Hepatocyte (in vitro differentiated cells): ENCODE data around the gene ATXN7L1. TPM values are rescaled to one million over a fixed set of nuclear protein-coding genes. Genes with fewer than 3 reads are reported as not detected.

ENCODE experiments used
- DNase-seq: peaks from one replicate; pipeline ENCODE4 v3.0.0-alpha.2; 2016; ENCODE audit warnings: low spot score
- H2AFZ ChIP-seq: fragments of 200-600 bp; sonication (generic); 2 replicates; pipeline ENCODE4 v1.6.0; 2016; ENCODE audit warnings: antibody characterized with exemption, mild to moderate bottlenecking
- H3K27ac ChIP-seq: fragments of 200-600 bp; sonication (generic); 2 replicates; pipeline ENCODE4 v1.5.1; 2016; ENCODE audit warnings: mild to moderate bottlenecking
- H3K27me3 ChIP-seq: fragments of 200-600 bp; sonication (generic); 2 replicates; pipeline ENCODE4 v1.6.1; 2016
- H3K36me3 ChIP-seq: fragments of 200-600 bp; sonication (generic); replicated peaks from 2 replicates; pipeline ENCODE4 v1.5.1; 2016; ENCODE audit warnings: low read depth; ENCODE audit not compliant: insufficient read depth
- H3K4me1 ChIP-seq: fragments of 200-600 bp; sonication (generic); 2 replicates; pipeline ENCODE4 v1.5.1; 2016; ENCODE audit warnings: mild to moderate bottlenecking, moderate library complexity; ENCODE audit not compliant: insufficient read depth
- H3K4me2 ChIP-seq: fragments of 200-600 bp; sonication (generic); 2 replicates; pipeline ENCODE4 v1.6.0; 2016
- H3K4me3 ChIP-seq: fragments of 200-600 bp; sonication (generic); 2 replicates; pipeline ENCODE4 v1.5.1; 2016; ENCODE audit warnings: mild to moderate bottlenecking
- H3K79me2 ChIP-seq: fragments of 200-600 bp; sonication (generic); 2 replicates; pipeline ENCODE4 v1.6.0; 2017; ENCODE audit warnings: mild to moderate bottlenecking
- H3K9me2 ChIP-seq: fragments of 200-600 bp; sonication (generic); replicated peaks from 2 replicates; pipeline ENCODE4 v1.6.0; 2017; ENCODE audit warnings: mild to moderate bottlenecking; ENCODE audit not compliant: insufficient read depth
- H3K9me3 ChIP-seq: fragments of 200-600 bp; sonication (generic); 2 replicates; pipeline ENCODE4 v1.5.1; 2016; ENCODE audit warnings: low read depth, mild to moderate bottlenecking
- H4K20me1 ChIP-seq: fragments of 200-600 bp; sonication (generic); 2 replicates; pipeline ENCODE4 v1.6.0; 2016; ENCODE audit warnings: mild to moderate bottlenecking; ENCODE audit not compliant: insufficient read depth, poor library complexity, severe bottlenecking
- CTCF ChIP-seq: fragments of 200-600 bp; sonication (generic); IDR thresholded peaks from 2 replicates; pipeline ENCODE4 v1.5.1; 2016; ENCODE audit warnings: antibody characterized with exemption, mild to moderate bottlenecking; ENCODE audit not compliant: poor library complexity
- EZH2 ChIP-seq: fragments of 200-600 bp; sonication (generic); IDR thresholded peaks from 2 replicates; pipeline ENCODE4 v1.6.1; 2016; ENCODE audit warnings: antibody characterized with exemption, mild to moderate bottlenecking, borderline replicate concordance
- EZH2phosphoT487 ChIP-seq: fragments of 200-600 bp; sonication (generic); IDR thresholded peaks from one replicate; pipeline ENCODE4 v1.6.1; 2018; ENCODE audit warnings: antibody characterized with exemption, mild to moderate bottlenecking, low read depth, moderate library complexity; ENCODE audit not compliant: unreplicated experiment, severe bottlenecking
- WGBS: methylation state at CpG from one replicate; pipeline ENCODE4 v1.1.6; 2016; ENCODE audit warnings: low lambda C conversion rate; ENCODE audit errors: missing lambda C conversion rate; 5-methylcytosine and 5-hydroxymethylcytosine counted together
- polyA plus RNA-seq: library from polyadenylated mRNA; unstranded; fragments of >200 nt; fragmentation: Nextera tagmentation; extraction: Ambion mirVana; gene quantifications from 2 replicates; pipeline ENCODE4 v1.2.1, GENCODE V29; 2016
- total RNA-seq: library from RNA; depleted of rRNA; stranded (reverse); fragments of >200 nt; gene quantifications from 2 replicates; pipeline ENCODE4 v1.2.3, GENCODE V29; 2014

Gene ATXN7L1
- total and polyA plus RNA-seq, 2 experiments from 2014 or later = 8.9 to 9.3 TPM

GRCh38 chr7:105707381-105707780, 169.0 kb downstream of the ATXN7L1 start:
- Histone ChIP-seq H3K9me2 (no peaks in the 10 kb centered on the region), H3K9me3 (peaks cover 13% of the 10 kb centered on the region), H3K27me3 (no peaks in the 10 kb centered on the region), H3K27ac (no peak overlapping the region), H2AFZ (no peak overlapping the region), H3K4me3 (no peak overlapping the region), H3K36me3 (no peaks in the 10 kb centered on the region), H3K4me2 (no peak overlapping the region), H3K79me2 (no peaks in the 10 kb centered on the region), H3K4me1 (no peaks in the 10 kb centered on the region), H4K20me1 (no peaks in the 10 kb centered on the region)
- DNase-seq = no peak
- WGBS = 90% methylated on average over 3 of the region's 3 CpGs
- TF ChIP-seq CTCF (no peak), EZH2phosphoT487 (no peak), EZH2 (no peak)

- Histone ChIP-seq H3K9me2 (no peaks in the 10 kb centered on the region), H4K20me1 (no peaks in the 10 kb centered on the region), H3K4me2 (no peak overlapping the region), H3K4me3 (no peak overlapping the region), H3K9me3 (no peaks in the 10 kb centered on the region), H3K4me1 (no peaks in the 10 kb centered on the region), H3K27me3 (no peaks in the 10 kb centered on the region), H3K27ac (no peak overlapping the region), H3K79me2 (no peaks in the 10 kb centered on the region), H3K36me3 (no peaks in the 10 kb centered on the region), H2AFZ (no peak overlapping the region)
- TF ChIP-seq CTCF (no peak), EZH2phosphoT487 (no peak), EZH2 (no peak)
- no peak for DNase-seq
- WGBS = 87% methylated on average over 7 of the region's 7 CpGs
Measured at GRCh38 chr7:105705427-105705826, 171.0 kb downstream of the ATXN7L1 start.

GRCh38 chr7:105703207-105703930, 173.0 kb downstream of the ATXN7L1 start:
- WGBS = 93% methylated on average over 10 of the region's 10 CpGs
- no peak for DNase-seq
- no peak for TF ChIP-seq CTCF
- no peak for TF ChIP-seq EZH2phosphoT487
- TF ChIP-seq EZH2 = no peak

More at GRCh38 chr7:105703207-105703930, 173.0 kb downstream of the ATXN7L1 start:
- no peak overlapping the region for H3K27ac ChIP-seq
- no peaks in the 10 kb centered on the region for H3K27me3 ChIP-seq
- no peaks in the 10 kb centered on the region for H4K20me1 ChIP-seq
- no peaks in the 10 kb centered on the region for H3K9me3 ChIP-seq
- no peaks in the 10 kb centered on the region for H3K36me3 ChIP-seq
- H3K9me2 ChIP-seq = no peaks in the 10 kb centered on the region
- H3K4me3 ChIP-seq = no peak overlapping the region
- no peaks in the 10 kb centered on the region for H3K79me2 ChIP-seq
- H3K4me1 ChIP-seq = no peaks in the 10 kb centered on the region
- H3K4me2 ChIP-seq = no peak overlapping the region
- no peak overlapping the region for H2AFZ ChIP-seq
